GM21390 (cell line): ENCODE results near the gene SLK.

ENCODE experiments used
- ATAC-seq: cut with Tn5 transposase; IDR thresholded peaks from one replicate; pipeline ENCODE4 v1.9.1; 2021; ENCODE audit not compliant: unreplicated experiment

SLK gene

GRCh38 chr10:103985726-103986125, 18.8 kb downstream of the SLK start:
- ATAC-seq: no peak

- no peak for ATAC-seq
Measured at GRCh38 chr10:103986360-103986759, 19.4 kb downstream of the SLK start.

GRCh38 chr10:103990121-103990520, 23.2 kb downstream of the SLK start:
- ATAC-seq: no peak

- no peak for ATAC-seq
Measured at GRCh38 chr10:103990531-103990930, 23.6 kb downstream of the SLK start.

- ATAC-seq: no peak
Measured at GRCh38 chr10:103991393-103992128, 24.6 kb downstream of the SLK start.

- ATAC-seq: no peak
Measured at GRCh38 chr10:103995134-103995533, 28.2 kb downstream of the SLK start.

GRCh38 chr10:103998805-103999204, 31.9 kb downstream of the SLK start:
- no peak for ATAC-seq

- ATAC-seq: no peak
Measured at GRCh38 chr10:104002911-104003310, 36.0 kb downstream of the SLK start.

GRCh38 chr10:104005172-104005863, 38.4 kb downstream of the SLK start:
- ATAC-seq: no peak

- ATAC-seq: no peak
Measured at GRCh38 chr10:104011904-104012303, 45.0 kb downstream of the SLK start.

- no peak for ATAC-seq
Measured at GRCh38 chr10:104013489-104013888, 46.5 kb downstream of the SLK start.

- no peak for ATAC-seq
Measured at GRCh38 chr10:104014176-104014575, 47.2 kb downstream of the SLK start.

GRCh38 chr10:104016661-104017060, 49.7 kb downstream of the SLK start:
- no peak for ATAC-seq

- no peak for ATAC-seq
Measured at GRCh38 chr10:104018471-104018870, 51.5 kb downstream of the SLK start.

- ATAC-seq: no peak
Measured at GRCh38 chr10:104020020-104020419, 53.1 kb downstream of the SLK start.

- no peak for ATAC-seq
Measured at GRCh38 chr10:104021246-104021645, 54.3 kb downstream of the SLK start.

GRCh38 chr10:104022026-104022425, 55.1 kb downstream of the SLK start:
- ATAC-seq: no peak

GRCh38 chr10:104025524-104025923, 58.6 kb downstream of the SLK start:
- ATAC-seq: no peak

GRCh38 chr10:104026762-104027161, 59.8 kb downstream of the SLK start:
- ATAC-seq: no peak

- ATAC-seq: no peak
Measured at GRCh38 chr10:104028146-104028545, 61.2 kb downstream of the SLK start.

- ATAC-seq: no peak
Measured at GRCh38 chr10:104028823-104029520, 62.0 kb downstream of the SLK start.

- ATAC-seq: no peak
Measured at GRCh38 chr10:104029521-104029860, 62.6 kb downstream of the SLK start.
